ENCODE measurements around the gene ZNF300. TPM values are rescaled to one million over a fixed set of nuclear protein-coding genes. Genes with fewer than 3 reads are reported as not detected.

Gene ZNF300
- total and polyA plus RNA-seq, 8 donors = 0.87 to 21.1 (median 7.8) TPM

- Histone ChIP-seq H3K27ac (peak overlapping the region in 1 of 5 donors; percentile 86), H3K9me3 (peaks cover 14 to 100% (median 80%) of the 10 kb centered on the region in 4 donors), H3K27me3 (no peaks in the 10 kb centered on the region), H3K4me3 (peak overlapping the region in 3 of 4 donors; percentile 50 to 58 (median 50)), H3K4me1 (peaks cover 0 to 5% (median 0%) of the 10 kb centered on the region in 4 donors), H3K36me3 (peaks cover 9 to 36% (median 22%) of the 10 kb centered on the region in 4 donors)
- peak in 1 of 2 donors; percentile 3 for DNase-seq
- intact Hi-C loops (cut with DNase I; ENCODE audit: low total_unique reads) = no loop called here
- TF ChIP-seq POLR2A (IDR thresholded peaks at IDR 0.05) = no peak
- no peak for TF ChIP-seq CTCF (IDR thresholded peaks at IDR 0.05)
- TF ChIP-seq EP300 (IDR thresholded peaks at IDR 0.05) = no peak
- no peak for TF ChIP-seq POLR2AphosphoS5 (IDR thresholded peaks at IDR 0.05)
- 71 to 80% (median 74%) methylated on average over 1 of the region's 1 CpG for WGBS, 5 donors
Measured at GRCh38 chr5:150945486-150945885, 40.7 kb upstream of the ZNF300 start.

GRCh38 chr5:150931368-150931965, 26.7 kb upstream of the ZNF300 start:
- Histone ChIP-seq H3K27me3 (no peaks in the 10 kb centered on the region), H3K4me3 (no peak overlapping the region), H3K9me3 (peaks cover 63 to 100% (median 93%) of the 10 kb centered on the region in 4 donors), H3K36me3 (peaks cover 0 to 56% (median 25%) of the 10 kb centered on the region in 4 donors), H3K4me1 (no peaks in the 10 kb centered on the region), H3K27ac (no peak overlapping the region)
- no peak for DNase-seq
- intact Hi-C loops (cut with DNase I; ENCODE audit: low total_unique reads) = no loop called here
- TF ChIP-seq CTCF (IDR thresholded peaks at IDR 0.05) (no peak), EP300 (IDR thresholded peaks at IDR 0.05) (no peak), POLR2A (IDR thresholded peaks at IDR 0.05) (no peak), POLR2AphosphoS5 (IDR thresholded peaks at IDR 0.05) (no peak)

GRCh38 chr5:150918613-150919012, 13.8 kb upstream of the ZNF300 start:
- TF ChIP-seq EP300 (IDR thresholded peaks at IDR 0.05) (no peak), POLR2AphosphoS5 (IDR thresholded peaks at IDR 0.05) (no peak), POLR2A (IDR thresholded peaks at IDR 0.05) (no peak), CTCF (IDR thresholded peaks at IDR 0.05) (no peak)
- Histone ChIP-seq H3K27me3 (no peaks in the 10 kb centered on the region), H3K27ac (no peak overlapping the region), H3K4me3 (no peak overlapping the region), H3K4me1 (no peaks in the 10 kb centered on the region), H3K9me3 (peaks cover 16 to 95% (median 77%) of the 10 kb centered on the region in 4 donors), H3K36me3 (no peaks in the 10 kb centered on the region)
- WGBS, 5 donors = 47 to 69% (median 65%) methylated on average over 2 of the region's 2 CpGs
- intact Hi-C loops (cut with DNase I; ENCODE audit: low total_unique reads) = no loop called here
- no peak for DNase-seq

- H3K27me3 ChIP-seq = no peaks in the 10 kb centered on the region
- 74 to 90% (median 83%) methylated on average over 2 of the region's 2 CpGs for WGBS, 5 donors
- H3K36me3 ChIP-seq = no peaks in the 10 kb centered on the region
- H3K27ac ChIP-seq = no peak overlapping the region
- DNase-seq = no peak
- intact Hi-C loops (cut with DNase I; ENCODE audit: low total_unique reads) = no loop called here
- no peaks in the 10 kb centered on the region for H3K4me1 ChIP-seq
- peaks cover 10 to 92% (median 77%) of the 10 kb centered on the region in 4 donors for H3K9me3 ChIP-seq
- no peak for TF ChIP-seq CTCF (IDR thresholded peaks at IDR 0.05)
- TF ChIP-seq EP300 (IDR thresholded peaks at IDR 0.05) = no peak
- no peak for TF ChIP-seq POLR2AphosphoS5 (IDR thresholded peaks at IDR 0.05)
- TF ChIP-seq POLR2A (IDR thresholded peaks at IDR 0.05) = no peak
- no peak overlapping the region for H3K4me3 ChIP-seq
Measured at GRCh38 chr5:150912312-150912814, 7.6 kb upstream of the ZNF300 start.
